Measurements from ENCODE around the gene OR2T34. TPM values are rescaled to one million over a fixed set of nuclear protein-coding genes. Genes with fewer than 3 reads are reported as not detected.

OR2T34 gene
- total and polyA plus RNA-seq, 4 donors, result not detected

Other genes starting within 250 kb of the OR2T34 start
- gene OR14C36, start 226.0 kb downstream of the OR2T34 start, total RNA-seq, result not detected
- not detected for gene OR14C36, start 226.0 kb downstream of the OR2T34 start, polyA plus RNA-seq
- not detected for gene OR2T4, start 213.1 kb downstream of the OR2T34 start, total RNA-seq
- gene OR2T4, start 213.1 kb downstream of the OR2T34 start, polyA plus RNA-seq, result not detected
- not detected for gene OR2T6, start 199.0 kb downstream of the OR2T34 start, total RNA-seq
- gene OR2T6, start 199.0 kb downstream of the OR2T34 start, polyA plus RNA-seq, result under 1 TPM in 1 of 2 donors, not detected in 1; 0.13 TPM
- not detected for gene OR2T1, start 171.7 kb downstream of the OR2T34 start, total RNA-seq
- under 1 TPM in 1 of 2 donors, not detected in 1; 0.63 TPM for gene OR2T1, start 171.7 kb downstream of the OR2T34 start, polyA plus RNA-seq
- gene OR2T2, start 129.1 kb downstream of the OR2T34 start, total RNA-seq, result not detected
- not detected for gene OR2T2, start 129.1 kb downstream of the OR2T34 start, polyA plus RNA-seq
- gene OR2T3, start 101.4 kb downstream of the OR2T34 start, total RNA-seq, result not detected
- gene OR2T3, start 101.4 kb downstream of the OR2T34 start, polyA plus RNA-seq, result not detected
- not detected for gene OR2T5, start 86.2 kb downstream of the OR2T34 start, total RNA-seq
- gene OR2T5, start 86.2 kb downstream of the OR2T34 start, polyA plus RNA-seq, result not detected
- gene OR2G6, start 66.7 kb downstream of the OR2T34 start, total RNA-seq, result not detected
- not detected for gene OR2G6, start 66.7 kb downstream of the OR2T34 start, polyA plus RNA-seq
- not detected for gene OR2T29, start 12.0 kb downstream of the OR2T34 start, total RNA-seq
- gene OR2T29, start 12.0 kb downstream of the OR2T34 start, polyA plus RNA-seq, result not detected
- gene OR2T10, start 22.9 kb upstream of the OR2T34 start, total RNA-seq, result not detected
- not detected for gene OR2T10, start 22.9 kb upstream of the OR2T34 start, polyA plus RNA-seq
- not detected for gene OR2T11, start 60.3 kb upstream of the OR2T34 start, total RNA-seq
- gene OR2T11, start 60.3 kb upstream of the OR2T34 start, polyA plus RNA-seq, result not detected
- gene OR2T35, start 70.5 kb upstream of the OR2T34 start, total RNA-seq, result not detected
- gene OR2T35, start 70.5 kb upstream of the OR2T34 start, polyA plus RNA-seq, result not detected
- not detected for gene OR2T27, start 80.8 kb upstream of the OR2T34 start, total RNA-seq
- gene OR2T27, start 80.8 kb upstream of the OR2T34 start, polyA plus RNA-seq, result not detected
- gene OR14I1, start 128.0 kb upstream of the OR2T34 start, total RNA-seq, result not detected
- not detected for gene OR14I1, start 128.0 kb upstream of the OR2T34 start, polyA plus RNA-seq
- gene LYPD8, start 181.0 kb upstream of the OR2T34 start, total RNA-seq, result not detected
- 1 to 10 TPM; 1.4 to 4.8 TPM for gene LYPD8, start 181.0 kb upstream of the OR2T34 start, polyA plus RNA-seq

Measured in aorta (tissue), 4 donors.